SK-N-MC (cell line): ENCODE measurements around the gene FAM168A.

Source experiments
- EZH2 ChIP-seq: fragments of 200-600 bp; sonication (generic); IDR thresholded peaks from one replicate; pipeline ENCODE4 v1.6.1; 2017; ENCODE audit warnings: antibody characterized with exemption
- FOXP2 ChIP-seq: optimal IDR thresholded peaks from 2 replicates; pipeline ENCODE3; 2011; ENCODE audit warnings: mild to moderate bottlenecking, moderate library complexity; ENCODE audit not compliant: insufficient read depth; ENCODE audit errors: extremely low read length, control extremely low read depth

DNA sequence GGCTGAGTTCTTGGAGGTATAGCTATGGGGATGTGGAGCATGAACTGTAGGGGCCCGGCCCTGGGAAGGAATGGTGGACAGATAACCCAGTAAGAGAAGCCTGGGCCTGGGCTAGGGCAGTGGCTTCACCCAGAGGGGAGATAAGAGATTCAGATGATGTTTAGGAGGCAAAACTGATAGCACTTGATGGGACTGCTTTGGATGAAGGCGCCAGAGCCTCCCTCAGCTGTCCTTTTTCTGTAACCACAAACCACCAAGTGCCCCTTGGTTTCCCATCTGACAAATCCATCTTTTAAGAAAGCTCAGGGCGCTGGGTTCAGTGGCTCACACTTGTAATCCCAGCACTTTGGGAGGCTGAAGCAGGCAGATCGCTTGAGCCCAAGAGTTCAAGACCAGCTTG, 198.3 kb downstream of the FAM168A start:
- TF ChIP-seq EZH2, result no peak
- TF ChIP-seq FOXP2, result no peak
